Stimulated activated memory B cell treated with anti-CD40 and anti-IgM and Interleukin-4, amounts not matched to agents 10 μg/mL and 1 μg/mL and 100 μg/mL, for 72 hours (primary cell): ENCODE data around the gene GUK1.
"Not testable (repeated sequence)": the region's sequence is repeated elsewhere in the genome, so short reads cannot be mapped to it uniquely, and the experiment has no call there.

Experiments
- ATAC-seq: fragments of 150-1000 bp; cut with Tn5 transposase; 2 replicates; pipeline ENCODE4 v1.10.0; 2021
- H3K27ac Mint-ChIP-seq: one replicate; pipeline ENCODE4 v1.8.0; 2022; ENCODE audit warnings: mild to moderate bottlenecking, mixed read lengths
- H3K27me3 Mint-ChIP-seq: one replicate; pipeline ENCODE4 v1.8.0; 2022; ENCODE audit warnings: mixed read lengths
- H3K36me3 Mint-ChIP-seq: one replicate; pipeline ENCODE4 v1.8.0; 2022; ENCODE audit warnings: mixed read lengths
- H3K4me1 Mint-ChIP-seq: one replicate; pipeline ENCODE4 v1.8.0; 2022; ENCODE audit warnings: mixed read lengths
- H3K4me3 Mint-ChIP-seq: one replicate; pipeline ENCODE4 v1.8.0; 2022; ENCODE audit warnings: mild to moderate bottlenecking, moderate library complexity, mixed read lengths
- H3K9me3 Mint-ChIP-seq: one replicate; pipeline ENCODE4 v1.8.0; 2022; ENCODE audit warnings: mixed read lengths

GUK1 gene

DNA sequence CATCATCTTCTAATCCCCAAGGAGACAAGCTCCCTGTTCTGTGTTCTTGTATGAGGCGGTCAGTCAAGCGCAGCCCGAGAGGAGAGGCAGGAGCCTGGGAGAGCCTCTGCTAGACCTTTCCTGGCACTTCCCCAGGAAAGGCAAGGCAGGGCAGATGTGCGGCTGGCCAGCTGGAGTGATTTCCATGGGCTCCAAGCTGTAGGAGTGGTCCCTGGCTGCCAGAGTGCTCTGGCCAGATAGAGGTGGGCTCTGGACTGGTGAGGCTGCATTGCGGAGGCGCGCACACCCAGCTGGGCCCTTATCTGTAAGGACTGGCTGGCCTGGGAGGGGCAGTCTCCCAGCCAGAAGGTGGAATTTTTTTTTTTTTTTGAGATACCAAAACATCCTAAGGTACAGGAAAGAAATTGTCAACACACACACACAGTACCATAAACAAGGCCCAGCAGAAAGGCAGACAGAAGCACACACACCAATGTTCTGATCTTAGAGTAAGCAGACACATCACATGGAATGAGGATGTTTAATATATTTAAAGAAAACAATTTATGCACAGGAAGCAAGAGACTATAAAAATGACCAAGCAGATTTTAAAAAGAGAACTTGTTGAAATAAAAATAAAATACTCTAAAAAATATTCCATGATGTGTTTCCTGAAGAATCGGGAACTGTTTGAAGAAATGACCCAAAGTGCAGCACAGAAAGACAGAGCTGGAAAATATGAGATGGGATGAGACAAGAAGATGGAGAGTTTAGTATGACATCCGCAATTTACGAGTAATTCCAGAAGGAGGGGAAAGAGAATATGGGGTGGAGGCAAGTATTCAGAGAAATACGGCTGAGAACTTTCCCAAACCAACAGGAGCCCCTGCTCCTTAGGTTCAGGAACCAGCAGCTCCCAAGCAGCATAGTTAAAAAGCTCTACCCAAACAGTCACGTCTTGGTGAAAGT is 38.9 kb downstream of the GUK1 start:
- no peaks in the 10 kb centered on the region for H3K27me3 Mint-ChIP-seq
- peaks cover 7% of the 10 kb centered on the region for H3K36me3 Mint-ChIP-seq
- no peak overlapping the region for H3K27ac Mint-ChIP-seq
- no peaks in the 10 kb centered on the region for H3K4me1 Mint-ChIP-seq
- H3K9me3 Mint-ChIP-seq: no peaks in the 10 kb centered on the region
- ATAC-seq: no peak
- no peak overlapping the region for H3K4me3 Mint-ChIP-seq

DNA sequence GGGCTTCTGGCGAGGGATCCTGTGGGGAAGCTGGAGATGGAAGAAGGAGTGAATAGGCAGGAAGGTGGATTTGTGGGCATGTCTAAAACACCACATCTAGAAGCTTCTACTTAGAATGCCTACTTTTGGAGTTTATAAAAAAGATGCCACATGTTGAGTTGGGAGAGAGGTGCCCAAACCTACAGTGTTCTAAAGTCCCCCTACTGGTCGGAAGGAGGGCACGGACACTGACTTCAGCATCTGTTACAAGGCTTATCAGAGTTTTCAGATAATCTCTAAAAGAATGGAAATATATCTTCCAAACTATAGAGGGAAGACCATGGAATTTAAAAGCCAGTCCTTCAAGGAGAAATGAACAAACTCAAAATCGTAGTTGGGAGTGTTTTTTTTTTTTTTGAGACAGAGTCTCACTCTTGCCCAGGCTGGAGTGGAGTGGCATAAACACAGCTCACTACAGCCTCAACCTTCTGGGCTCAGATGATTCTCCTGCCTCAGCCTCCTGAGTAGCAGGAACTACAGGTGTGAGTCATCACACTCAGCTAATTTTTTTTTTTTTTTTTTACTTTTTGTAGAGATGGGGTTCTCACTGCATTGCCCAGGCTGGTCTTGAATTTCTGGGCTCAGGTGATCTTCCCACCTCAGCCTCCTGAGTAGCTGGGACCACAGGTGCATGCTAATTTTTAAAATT is 40.3 kb downstream of the GUK1 start:
- Mint-ChIP-seq H3K4me1 (no peaks in the 10 kb centered on the region), H3K36me3 (peaks cover 7% of the 10 kb centered on the region), H3K9me3 (no peaks in the 10 kb centered on the region), H3K27ac (no peak overlapping the region), H3K4me3 (no peak overlapping the region), H3K27me3 (no peaks in the 10 kb centered on the region)
- ATAC-seq: no peak

DNA sequence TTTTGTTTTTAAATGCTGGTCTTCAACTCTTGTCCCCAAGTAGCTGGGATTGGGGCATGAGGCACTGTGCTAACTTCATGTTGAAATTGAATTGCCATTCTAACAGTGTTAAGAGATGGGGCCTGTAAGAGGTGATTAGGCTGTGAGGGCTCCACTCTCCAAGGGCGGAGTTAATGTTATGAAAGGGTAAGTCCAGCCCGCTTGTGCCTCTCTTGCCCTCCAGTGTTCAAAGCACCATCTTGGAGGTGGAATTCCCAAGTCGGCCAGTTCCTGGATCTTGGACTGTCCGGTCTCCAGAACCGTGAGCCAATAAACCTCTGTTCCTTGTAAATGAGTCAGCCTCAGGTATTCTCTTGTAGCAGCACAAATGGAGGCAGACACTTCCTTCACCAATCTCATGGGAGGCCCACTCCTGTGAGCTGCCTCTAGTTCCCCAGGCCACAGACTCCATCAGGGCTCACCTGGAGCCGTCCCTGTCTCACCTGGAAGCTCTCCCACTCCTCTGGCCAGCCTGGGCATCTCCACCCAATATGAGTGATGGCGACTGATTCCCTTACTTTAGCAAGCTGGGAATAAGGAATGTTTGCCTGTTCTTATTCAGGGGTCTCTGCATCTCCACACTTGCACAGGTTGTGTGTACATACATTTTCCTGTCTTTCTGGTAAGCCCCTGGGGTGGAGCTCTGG is 41.0 kb downstream of the GUK1 start:
- no peak for ATAC-seq
- Mint-ChIP-seq H3K36me3 (peaks cover 7% of the 10 kb centered on the region), H3K9me3 (no peaks in the 10 kb centered on the region)

DNA sequence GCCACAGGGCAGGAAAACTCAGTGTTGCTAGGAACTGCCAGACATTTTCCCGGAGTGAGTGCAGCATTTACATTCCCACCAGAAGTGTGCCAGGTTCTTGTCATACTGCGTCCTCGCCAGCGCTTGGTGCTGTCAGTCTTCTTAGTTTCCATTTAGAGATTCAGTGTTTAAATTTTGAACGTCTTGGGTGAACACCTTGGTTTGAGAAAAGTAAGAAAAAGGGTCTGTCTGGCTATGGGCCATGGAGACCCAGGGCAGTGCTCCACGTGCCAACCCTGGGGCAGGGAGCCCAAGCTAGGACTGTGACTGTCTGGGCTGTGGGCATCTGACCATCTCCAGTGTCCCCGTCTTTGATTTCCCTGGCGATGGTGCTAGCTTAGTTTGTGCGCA is 41.6 kb downstream of the GUK1 start:
- Mint-ChIP-seq H3K36me3 (peaks cover 7% of the 10 kb centered on the region), H3K4me3 (no peak overlapping the region), H3K4me1 (no peaks in the 10 kb centered on the region), H3K27ac (no peak overlapping the region), H3K27me3 (no peaks in the 10 kb centered on the region), H3K9me3 (no peaks in the 10 kb centered on the region)
- no peak for ATAC-seq

More for the DNA sequence above, 41.0 kb downstream of the GUK1 start:
- no peaks in the 10 kb centered on the region for H3K4me1 Mint-ChIP-seq
- H3K4me3 Mint-ChIP-seq: no peak overlapping the region
- no peaks in the 10 kb centered on the region for H3K27me3 Mint-ChIP-seq
- H3K27ac Mint-ChIP-seq: no peak overlapping the region

DNA sequence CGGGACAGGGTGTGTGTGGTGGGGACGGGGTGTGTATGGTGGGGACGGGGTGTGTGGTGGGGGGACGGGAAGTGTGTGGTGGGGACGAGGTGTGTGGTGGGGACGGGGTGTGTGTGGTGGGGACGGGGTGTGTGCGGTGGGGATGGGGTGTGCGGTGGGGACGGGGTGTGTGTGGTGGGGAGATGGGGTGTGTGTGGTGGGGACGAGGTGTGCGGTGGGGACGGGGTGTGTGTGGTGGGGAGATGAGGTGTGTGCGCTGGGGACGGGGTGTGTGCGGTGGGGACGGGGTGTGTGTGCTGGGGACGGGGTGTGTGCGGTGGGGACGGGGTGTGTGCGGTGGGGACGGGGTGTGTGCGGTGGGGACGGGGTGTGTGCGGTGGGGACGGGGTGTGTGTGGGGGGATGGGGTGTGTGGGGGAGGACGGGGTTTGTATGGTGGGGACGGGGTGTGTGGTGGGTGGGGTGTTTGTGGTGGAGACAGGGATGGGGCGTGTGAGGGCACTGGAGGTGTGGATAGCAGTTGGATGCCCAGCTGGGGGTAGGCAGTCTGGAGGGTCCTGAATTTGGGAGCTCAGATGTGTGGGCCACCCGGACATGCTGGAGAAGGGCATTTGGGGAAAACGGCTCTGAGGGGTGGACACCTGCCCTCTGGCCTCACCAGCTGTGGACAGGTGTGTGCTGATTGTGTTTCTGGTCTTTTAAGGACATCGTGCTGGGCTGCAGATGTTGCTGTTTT is 42.4 kb downstream of the GUK1 start:
- peak; percentile 76 for ATAC-seq
- no peaks in the 10 kb centered on the region for H3K9me3 Mint-ChIP-seq
- H3K4me1 Mint-ChIP-seq: no peaks in the 10 kb centered on the region
- H3K4me3 Mint-ChIP-seq: no peak overlapping the region
- no peak overlapping the region for H3K27ac Mint-ChIP-seq
- H3K36me3 Mint-ChIP-seq: peaks cover 7% of the 10 kb centered on the region
- H3K27me3 Mint-ChIP-seq: no peaks in the 10 kb centered on the region

DNA sequence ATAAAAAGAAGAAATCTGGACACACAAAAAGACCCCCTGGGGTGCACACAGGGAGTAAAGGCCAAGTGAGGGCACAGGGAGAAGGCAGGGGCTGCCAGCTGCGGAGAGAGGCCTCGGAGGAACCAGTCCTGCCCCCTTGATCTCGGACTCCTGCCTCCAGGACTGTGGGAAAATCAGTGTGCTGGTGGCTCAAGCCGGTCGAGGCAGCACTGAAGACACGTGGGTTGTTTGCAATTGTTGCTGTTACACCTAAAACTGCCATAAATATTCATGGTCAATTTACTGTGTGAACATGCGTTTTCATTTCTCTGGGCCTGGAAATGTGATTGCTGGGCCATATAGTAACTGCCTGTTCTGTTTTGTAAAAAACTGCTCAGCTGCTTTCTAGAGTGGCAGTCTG is 44.1 kb downstream of the GUK1 start:
- Mint-ChIP-seq H3K27ac (no peak overlapping the region), H3K4me3 (no peak overlapping the region), H3K27me3 (no peaks in the 10 kb centered on the region), H3K4me1 (no peaks in the 10 kb centered on the region), H3K36me3 (no peaks in the 10 kb centered on the region), H3K9me3 (no peaks in the 10 kb centered on the region)
- no peak for ATAC-seq

GRCh38 chr1:228185641-228185965 is 45.5 kb downstream of the GUK1 start:
- no peak overlapping the region for H3K27ac Mint-ChIP-seq
- peaks cover 5% of the 10 kb centered on the region for H3K36me3 Mint-ChIP-seq
- no peaks in the 10 kb centered on the region for H3K4me1 Mint-ChIP-seq
- no peak overlapping the region for H3K4me3 Mint-ChIP-seq
- H3K9me3 Mint-ChIP-seq: no peaks in the 10 kb centered on the region
- no peak for ATAC-seq
- H3K27me3 Mint-ChIP-seq: no peaks in the 10 kb centered on the region

GRCh38 chr1:228188249-228188648 is 48.2 kb downstream of the GUK1 start:
- H3K4me3 Mint-ChIP-seq, H3K4me1 Mint-ChIP-seq, H3K27me3 Mint-ChIP-seq, H3K27ac Mint-ChIP-seq, H3K9me3 Mint-ChIP-seq, H3K36me3 Mint-ChIP-seq, ATAC-seq: not testable (repeated sequence)

DNA sequence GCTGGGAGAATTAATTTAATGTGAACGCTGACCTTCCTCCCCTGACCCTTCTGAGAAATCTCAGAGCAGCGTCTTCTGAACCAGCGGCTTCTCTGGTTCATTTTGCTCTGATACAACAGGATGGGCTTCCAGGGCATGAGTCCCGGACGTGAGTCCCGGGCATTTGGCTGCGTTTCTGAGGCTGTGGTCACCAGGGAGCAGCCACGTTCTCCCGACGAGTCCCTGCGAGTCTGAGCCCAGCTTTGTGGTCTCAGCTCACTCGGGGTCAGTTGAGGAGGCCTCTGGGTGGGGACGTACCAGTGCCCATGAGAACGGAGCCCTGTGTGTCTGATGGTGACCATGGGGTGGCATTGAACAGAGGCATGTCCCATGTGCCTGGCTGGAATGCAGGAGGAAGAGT is 50.1 kb downstream of the GUK1 start:
- Mint-ChIP-seq H3K27ac (no peak overlapping the region), H3K36me3 (peaks cover 6% of the 10 kb centered on the region), H3K27me3 (no peaks in the 10 kb centered on the region), H3K4me1 (no peaks in the 10 kb centered on the region), H3K4me3 (no peak overlapping the region), H3K9me3 (no peaks in the 10 kb centered on the region)
- no peak for ATAC-seq

DNA sequence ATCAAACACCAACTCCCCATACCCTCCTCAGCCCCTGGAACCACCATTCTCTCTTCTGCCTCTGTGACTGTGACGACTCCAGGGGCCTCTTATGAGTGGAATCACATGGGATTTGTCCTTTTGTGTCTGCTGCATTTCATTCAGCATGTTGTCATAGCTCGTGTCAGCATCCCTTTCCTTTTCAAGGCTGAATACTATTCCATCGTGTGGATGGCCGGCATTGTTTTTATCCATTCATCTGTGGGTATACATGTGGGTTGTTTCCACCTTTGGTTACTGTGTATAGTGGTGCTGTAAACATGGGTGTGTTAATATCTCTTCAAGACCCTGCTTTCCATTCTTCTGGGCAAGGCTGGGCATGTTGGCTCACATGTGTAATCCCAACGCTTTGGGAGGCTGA is 50.7 kb downstream of the GUK1 start:
- H3K27me3 Mint-ChIP-seq: no peaks in the 10 kb centered on the region
- no peak overlapping the region for H3K27ac Mint-ChIP-seq
- H3K4me1 Mint-ChIP-seq: no peaks in the 10 kb centered on the region
- H3K9me3 Mint-ChIP-seq: no peaks in the 10 kb centered on the region
- ATAC-seq: no peak
- no peak overlapping the region for H3K4me3 Mint-ChIP-seq
- H3K36me3 Mint-ChIP-seq: peaks cover 12% of the 10 kb centered on the region

DNA sequence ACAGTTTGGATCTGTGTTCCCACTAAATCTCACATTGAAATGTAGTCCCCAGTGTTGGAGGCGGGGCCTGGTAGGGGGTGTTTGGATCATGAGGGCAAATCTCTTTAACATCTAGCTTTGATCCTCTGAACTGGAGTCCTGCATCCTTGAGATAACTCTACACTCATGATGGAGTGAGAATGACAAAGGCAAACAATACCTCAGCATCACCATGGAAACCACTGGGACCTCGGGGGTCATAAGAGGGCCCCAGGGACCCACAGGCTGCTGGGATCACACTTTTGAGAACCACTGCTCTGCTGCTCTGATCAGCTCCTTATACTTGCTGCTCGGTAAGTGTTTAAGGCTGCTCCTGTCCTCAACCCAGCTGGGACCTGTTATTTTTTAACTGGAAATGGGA is 54.4 kb downstream of the GUK1 start:
- H3K4me1 Mint-ChIP-seq: no peaks in the 10 kb centered on the region
- no peaks in the 10 kb centered on the region for H3K27me3 Mint-ChIP-seq
- ATAC-seq: no peak
- no peak overlapping the region for H3K27ac Mint-ChIP-seq
- H3K4me3 Mint-ChIP-seq: no peak overlapping the region
- H3K9me3 Mint-ChIP-seq: peaks cover 8% of the 10 kb centered on the region
- peaks cover 46% of the 10 kb centered on the region for H3K36me3 Mint-ChIP-seq

- H3K27ac Mint-ChIP-seq: no peak overlapping the region
- H3K36me3 Mint-ChIP-seq: peaks cover 48% of the 10 kb centered on the region
- ATAC-seq: no peak
- no peak overlapping the region for H3K4me3 Mint-ChIP-seq
- no peaks in the 10 kb centered on the region for H3K4me1 Mint-ChIP-seq
- H3K27me3 Mint-ChIP-seq: no peaks in the 10 kb centered on the region
- H3K9me3 Mint-ChIP-seq: peaks cover 10% of the 10 kb centered on the region
Observed at GRCh38 chr1:228194921-228195812, 55.1 kb downstream of the GUK1 start.

DNA sequence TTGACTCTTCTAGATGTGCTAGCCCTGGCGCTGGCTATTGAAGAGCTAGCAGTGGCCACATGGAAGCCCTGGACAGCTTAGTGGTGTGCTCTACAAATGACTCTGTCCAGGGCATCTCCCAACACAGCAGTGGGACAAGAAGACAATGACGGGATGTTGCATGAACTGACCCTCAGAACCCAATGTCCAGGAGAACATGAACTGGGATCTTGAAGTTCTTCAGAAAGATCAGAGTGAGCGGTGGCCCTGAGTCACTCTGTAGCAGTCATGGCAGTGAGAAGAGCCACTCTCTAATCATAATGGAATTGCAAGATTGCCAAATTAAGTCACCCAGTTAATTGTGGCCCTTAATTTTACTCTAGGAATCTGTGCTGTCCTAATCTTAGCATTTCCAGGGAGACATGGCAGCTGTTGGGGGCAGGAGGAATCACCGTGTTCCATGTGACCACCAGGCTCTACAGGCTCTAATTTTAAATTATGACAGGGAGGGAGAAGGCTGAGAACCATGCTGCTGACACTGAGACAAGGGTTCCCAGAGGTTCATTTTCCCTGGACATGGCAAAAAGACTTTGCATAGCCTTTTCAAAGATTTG is 57.6 kb downstream of the GUK1 start:
- Mint-ChIP-seq H3K4me3 (no peak overlapping the region), H3K4me1 (no peaks in the 10 kb centered on the region), H3K27me3 (no peaks in the 10 kb centered on the region), H3K27ac (no peak overlapping the region), H3K36me3 (peaks cover 65% of the 10 kb centered on the region), H3K9me3 (peaks cover 10% of the 10 kb centered on the region)
- no peak for ATAC-seq
